GM18508 (cell line): ENCODE measurements around the gene STXBP1.
"Not testable (repeated sequence)": the region's sequence is repeated elsewhere in the genome, so short reads cannot be mapped to it uniquely, and the experiment has no call there.

Experiments
- ATAC-seq: cut with Tn5 transposase; IDR thresholded peaks from one replicate; pipeline ENCODE4 v1.9.1; 2021; ENCODE audit warnings: moderate number of reproducible peaks; ENCODE audit not compliant: insufficient read depth, unreplicated experiment

The STXBP1 gene

DNA sequence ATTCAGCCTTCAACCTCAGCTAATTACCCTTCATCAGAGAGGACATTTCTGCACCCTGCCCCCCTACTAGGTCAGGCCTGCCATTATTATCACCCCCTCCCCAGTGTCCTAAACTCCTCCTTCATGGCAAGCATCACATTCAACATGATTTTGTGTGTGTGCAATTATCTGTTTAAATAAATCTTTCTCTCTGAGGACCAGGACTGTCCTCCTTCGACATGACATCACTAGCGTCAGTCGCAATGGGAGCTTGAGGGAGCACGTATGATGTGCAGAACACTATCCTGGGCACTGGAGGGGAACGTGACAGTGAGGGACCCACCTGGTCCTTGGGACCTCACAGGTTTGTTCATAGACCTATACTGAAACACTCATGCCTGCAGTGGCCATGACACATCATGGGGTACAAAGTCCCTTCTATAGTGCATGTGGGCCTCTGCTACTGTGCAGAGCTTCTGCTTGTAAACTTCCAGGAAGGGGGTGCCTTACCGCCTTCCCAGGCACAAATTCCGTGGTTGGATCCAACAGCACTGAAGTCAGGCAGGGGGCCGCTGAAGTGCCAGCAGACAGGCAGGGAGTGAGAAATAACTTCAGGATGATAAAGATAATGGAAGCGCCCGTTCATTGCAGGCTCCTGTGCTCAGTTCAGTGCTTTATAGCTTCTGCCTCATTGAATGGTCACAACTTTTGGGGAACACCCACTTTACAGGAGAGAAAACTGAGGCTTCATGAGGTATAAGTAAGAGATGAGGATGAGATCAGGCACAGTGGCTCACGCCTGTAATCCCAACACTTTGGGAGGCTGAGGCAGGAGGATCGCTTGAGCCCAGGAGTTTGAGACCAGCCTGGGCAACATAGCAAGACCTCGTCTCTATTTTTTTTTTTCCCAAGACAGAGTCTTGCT lies 36.0 kb upstream of the STXBP1 start:
- ATAC-seq: no peak

DNA sequence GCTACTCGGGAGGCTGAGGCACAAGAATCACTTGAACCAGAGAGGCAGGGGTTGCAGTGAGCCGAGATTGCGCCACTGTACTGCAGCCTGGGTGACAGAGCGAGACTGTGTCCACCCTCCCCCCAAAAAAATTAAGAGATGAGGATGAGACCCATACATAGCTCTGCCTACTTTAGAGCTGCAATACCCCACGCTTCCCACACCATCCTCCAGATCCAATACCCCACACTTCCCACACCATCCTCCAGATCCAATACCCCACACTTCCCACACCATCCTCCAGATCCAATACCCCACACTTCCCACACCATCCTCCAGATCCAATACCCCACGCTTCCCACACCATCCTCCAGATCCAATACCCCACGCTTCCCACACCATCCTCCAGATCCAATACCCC lies 34.9 kb upstream of the STXBP1 start:
- not testable (repeated sequence) for ATAC-seq

DNA sequence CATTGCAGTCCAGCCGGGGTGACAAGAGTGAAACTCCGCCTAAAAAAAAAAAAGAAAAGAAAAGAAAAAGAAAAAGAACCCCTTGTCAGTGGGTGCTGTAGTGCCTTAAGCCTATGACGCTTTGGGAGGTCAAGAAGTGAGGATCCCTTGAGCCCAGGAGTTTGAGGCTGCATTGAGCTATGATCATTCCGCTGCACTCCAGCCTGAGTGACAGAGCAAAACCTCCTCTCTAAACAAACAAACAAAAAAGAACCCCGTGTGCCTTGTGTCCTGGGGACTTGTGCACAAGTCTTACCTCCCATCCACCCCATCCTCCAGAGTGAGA lies 33.5 kb upstream of the STXBP1 start:
- ATAC-seq: no peak

DNA sequence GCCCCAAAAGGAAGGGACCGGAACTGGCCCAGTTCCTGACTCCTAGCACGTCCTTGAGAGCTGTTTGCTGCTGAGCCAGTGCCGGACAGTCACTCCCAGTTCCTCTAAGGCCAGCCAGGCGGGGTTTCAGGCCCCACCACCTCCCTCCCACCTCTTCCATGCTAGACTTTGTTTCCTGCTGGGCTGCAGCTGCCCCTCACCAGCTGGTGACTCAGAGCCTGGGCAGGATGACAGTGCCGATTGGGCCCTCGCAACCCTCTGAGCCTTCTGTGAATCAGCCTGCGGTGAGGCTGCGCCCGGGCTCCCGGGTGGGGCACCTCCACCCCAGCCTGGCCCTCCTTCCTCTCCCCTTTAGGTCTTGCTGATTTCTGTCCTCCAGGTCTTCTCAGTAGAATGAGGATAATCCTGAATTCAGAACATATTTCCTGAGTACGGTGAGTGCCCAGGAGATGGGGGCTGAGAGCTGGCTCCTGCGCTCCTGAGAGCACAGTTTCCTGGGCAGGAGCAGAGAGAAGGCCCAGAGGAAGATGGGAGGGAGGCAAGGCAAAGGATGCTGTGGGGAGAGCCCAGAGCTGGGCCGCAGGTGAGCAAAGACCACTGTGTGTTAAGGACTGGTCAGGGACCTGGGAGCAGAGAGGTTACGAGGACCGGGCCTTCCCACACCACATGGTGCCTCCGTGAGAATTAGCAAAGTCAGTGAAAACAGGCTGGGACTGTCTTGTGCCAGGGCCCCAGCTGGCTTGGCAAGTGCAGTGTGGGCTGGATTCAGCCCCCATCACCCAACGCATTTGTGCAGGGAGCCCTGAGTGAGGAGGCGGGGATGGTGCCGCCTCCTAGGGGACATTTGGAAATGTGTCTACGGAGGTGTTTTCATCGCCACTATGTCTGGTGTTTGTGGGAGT lies 32.9 kb upstream of the STXBP1 start:
- no peak for ATAC-seq

- no peak for ATAC-seq
These were observed 31.7 kb upstream of the STXBP1 start for GRCh38 chr9:127580366-127580765.

GRCh38 chr9:127580879-127581475 lies 31.1 kb upstream of the STXBP1 start:
- no peak for ATAC-seq

- not testable (repeated sequence) for ATAC-seq
These were observed 27.6 kb upstream of the STXBP1 start for GRCh38 chr9:127584474-127584805.

- ATAC-seq: no peak
These were observed 26.8 kb upstream of the STXBP1 start for GRCh38 chr9:127585161-127585819.

DNA sequence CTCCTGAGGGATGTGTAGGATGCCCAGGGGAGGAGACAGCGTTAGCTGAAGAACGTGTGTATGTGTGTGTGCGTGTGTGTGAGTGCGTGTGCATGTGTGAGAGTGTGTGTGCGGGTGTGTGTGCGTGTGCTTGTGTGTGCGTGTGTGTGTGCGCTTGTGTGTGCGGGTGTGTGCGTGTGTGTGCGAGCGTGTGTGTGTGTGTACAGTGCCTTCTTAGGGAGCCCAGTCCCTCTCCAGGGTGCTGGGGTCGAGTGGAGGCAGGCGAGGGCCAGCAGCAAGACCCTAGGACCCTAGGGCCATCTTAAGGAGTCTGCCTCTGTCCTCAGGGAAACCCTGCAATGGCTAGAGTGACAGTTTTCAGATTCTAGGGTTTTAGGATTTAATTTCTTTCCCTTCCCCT lies 26.0 kb upstream of the STXBP1 start:
- ATAC-seq: no peak

- ATAC-seq: no peak
These were observed 25.5 kb upstream of the STXBP1 start for GRCh38 chr9:127586537-127586936.

- ATAC-seq: no peak
These were observed 24.1 kb upstream of the STXBP1 start for GRCh38 chr9:127587966-127588365.

DNA sequence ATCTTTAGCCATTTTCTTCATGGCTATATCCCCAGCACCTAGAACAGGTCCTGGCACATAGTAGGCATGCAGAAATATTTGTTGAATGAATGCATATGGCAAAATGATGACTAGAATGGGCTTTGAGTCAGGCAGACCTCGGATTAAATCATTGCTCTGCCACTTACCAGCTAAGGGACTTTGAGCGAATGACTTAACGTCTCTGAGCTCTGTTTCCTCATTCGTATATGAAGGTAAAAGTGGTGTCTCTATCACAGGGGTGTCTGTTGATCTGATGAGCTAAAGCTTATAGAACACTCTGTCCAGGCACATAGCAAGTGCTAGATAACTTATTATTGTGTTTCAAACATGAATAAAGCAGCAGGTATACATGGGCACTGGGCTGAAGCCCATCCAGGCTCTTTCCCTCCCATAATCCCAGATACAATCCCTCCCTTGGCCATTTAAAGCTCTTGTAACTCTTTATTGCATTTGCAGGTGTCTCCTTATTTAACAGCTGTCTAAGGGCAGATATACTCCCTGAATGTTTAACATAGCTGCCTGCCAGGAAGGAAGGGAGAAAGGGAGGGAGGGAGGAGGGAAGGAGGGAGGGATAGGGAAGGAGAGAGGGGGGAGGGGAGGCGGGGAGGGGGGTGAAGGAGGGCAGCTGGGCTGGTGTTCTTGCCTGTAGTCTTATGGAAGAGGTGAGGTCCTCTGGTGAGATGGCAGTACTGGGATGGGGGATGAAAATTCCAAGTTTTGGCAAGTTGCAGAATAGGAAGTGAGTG lies 23.2 kb upstream of the STXBP1 start:
- no peak for ATAC-seq

- no peak for ATAC-seq
These were observed 22.1 kb upstream of the STXBP1 start for GRCh38 chr9:127589955-127590370.

- ATAC-seq: no peak
These were observed 16.5 kb upstream of the STXBP1 start for GRCh38 chr9:127595611-127596010.

DNA sequence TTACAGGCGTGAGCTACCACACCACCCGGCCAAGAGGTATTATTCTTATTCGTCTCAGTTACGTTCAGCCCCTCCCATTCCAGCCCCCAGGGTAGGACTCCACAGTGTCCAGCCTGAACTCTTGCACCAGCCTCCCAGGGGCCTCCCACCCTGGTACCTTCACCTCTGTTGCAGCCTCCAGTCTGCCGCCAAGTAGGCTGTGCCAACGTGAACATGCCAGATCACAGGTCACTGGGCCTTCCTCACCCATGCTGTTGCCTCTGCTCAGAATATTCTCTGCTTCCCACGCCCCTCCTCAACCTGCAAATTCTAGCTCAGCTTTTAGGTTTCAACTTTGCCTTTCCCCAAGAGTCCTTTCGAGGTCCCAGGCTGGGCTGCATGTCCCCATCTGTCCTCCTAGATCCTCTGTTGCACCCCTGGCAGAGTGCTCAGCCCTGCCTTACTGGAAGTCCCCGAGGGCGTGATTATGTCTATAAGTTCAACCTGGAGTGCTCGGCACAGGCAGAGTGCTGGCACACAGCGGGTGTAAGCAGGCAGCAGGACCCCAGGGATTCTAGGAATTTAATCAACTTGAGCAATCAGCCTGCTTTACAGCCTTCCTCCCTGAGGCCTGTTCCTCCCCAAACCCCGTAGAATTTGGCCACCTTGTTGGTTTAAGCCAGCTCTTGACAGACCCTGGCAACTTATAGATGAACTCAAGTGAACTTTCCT lies 13.1 kb upstream of the STXBP1 start:
- no peak for ATAC-seq

DNA sequence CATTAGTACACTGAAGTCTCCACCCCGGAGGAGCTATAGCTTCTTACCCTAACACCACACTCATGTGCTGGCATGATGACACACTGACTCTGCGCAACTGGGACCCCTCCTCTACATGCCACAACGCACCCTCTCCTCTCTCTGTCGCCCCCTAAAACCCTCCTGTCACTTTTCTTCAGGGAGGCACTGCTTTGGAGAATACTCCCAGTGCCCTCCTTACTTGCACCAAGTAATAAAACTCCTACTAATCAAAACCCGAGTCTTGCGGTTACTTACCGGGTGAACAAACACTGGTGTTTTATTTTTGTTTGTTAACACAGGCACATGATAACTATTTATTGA lies 12.6 kb upstream of the STXBP1 start:
- no peak for ATAC-seq

DNA sequence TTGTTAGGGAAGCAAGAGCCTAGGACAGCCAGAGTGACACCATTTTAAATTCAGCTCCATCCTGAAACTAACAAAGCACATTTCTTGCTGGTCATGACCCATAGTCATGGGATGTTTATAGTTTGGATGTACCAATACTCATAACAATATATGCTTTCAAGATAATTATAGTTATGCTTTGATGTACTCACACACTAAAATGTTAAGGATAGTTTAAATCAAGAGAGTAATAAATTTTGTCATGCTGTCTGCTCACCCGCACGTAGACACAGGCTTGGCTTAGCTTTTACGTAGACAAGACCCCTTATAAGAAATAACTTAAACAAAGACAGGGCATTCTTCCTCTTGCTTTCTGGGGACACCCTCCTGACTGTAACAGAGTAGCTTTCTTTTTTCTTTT lies 8.9 kb upstream of the STXBP1 start:
- no peak for ATAC-seq

- no peak for ATAC-seq
These were observed 6.0 kb upstream of the STXBP1 start for GRCh38 chr9:127606043-127606442.
